Erythroblast (primary cell): ENCODE measurements around the gene ST3GAL3.

Experiments
- GATA1 ChIP-seq: IDR thresholded peaks from 2 replicates; pipeline ENCODE4 v1.6.1; 2011; ENCODE audit warnings: low read depth, mild to moderate bottlenecking, control low read depth, low read length, moderate library complexity
- POLR2A ChIP-seq: IDR thresholded peaks from 2 replicates; pipeline ENCODE4 v1.6.1; 2011; ENCODE audit warnings: mild to moderate bottlenecking, low read length

DNA sequence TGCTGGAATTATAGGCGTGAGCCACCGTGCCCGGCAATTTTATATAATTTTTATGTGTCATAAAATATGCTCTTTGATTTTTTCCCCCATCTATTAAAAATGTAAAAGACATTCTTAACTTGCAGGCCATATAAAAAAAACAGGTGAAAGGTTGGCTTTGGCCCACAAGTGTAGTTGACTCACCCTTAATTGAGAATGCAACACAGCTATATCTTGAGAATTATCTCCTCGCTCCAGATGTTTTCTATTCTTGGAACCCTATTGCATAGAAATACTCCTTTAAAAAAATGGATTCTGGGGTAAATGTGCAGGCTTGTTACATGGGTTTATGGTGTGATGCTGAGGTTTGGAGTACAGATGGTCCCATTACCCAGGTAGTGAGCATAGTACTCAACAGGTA, 112.0 kb downstream of the ST3GAL3 start:
- TF ChIP-seq POLR2A (no peak), GATA1 (no peak)
